ENCODE results near the gene LRRC15.

- no peak for TF ChIP-seq CTCF (IDR thresholded peaks at IDR 0.05)
- TF ChIP-seq POLR2A (IDR thresholded peaks at IDR 0.05): no peak
Measured at GRCh38 chr3:194316918-194317317, 52.6 kb downstream of the LRRC15 start.

All from thyroid gland (tissue), 4 donors.